Endothelial cell of umbilical vein (primary cell): Measurements from ENCODE around the gene SPATA45. TPM values are rescaled to one million over a fixed set of nuclear protein-coding genes. Genes with fewer than 3 reads are reported as not detected.
A peak's percentile ranks its signal among the peaks of the same experiment; 100 is the strongest.

ENCODE experiments used
- BruUV-seq: library from RNA; stranded (reverse); fragments of 400-500 nt; replicated peaks from 2 replicates; lab custom pipeline; 2021; lab: Mats Ljungman, UMichigan
- CTCF ChIA-PET: fragments of 300-600, 350-600 bp; sonication (Branson Sonifier 250); formaldehyde crosslinking; loops from one replicate; lab custom pipeline; 2021; ENCODE audit warnings: antibody characterized with exemption, inconsistent platforms; lab: Charles Lee
- POLR2A ChIA-PET: fragments of 300-600, 350-600 bp; sonication (Branson Sonifier 250); formaldehyde crosslinking; loops from one replicate; lab custom pipeline; 2021; ENCODE audit warnings: antibody characterized with exemption, inconsistent platforms; lab: Charles Lee
- DNase-seq: peaks from one replicate; pipeline ENCODE4 v3.0.0-alpha.2; 2011; ENCODE audit warnings: low read depth, low spot score
- FAIRE-seq: peaks from 2 replicates; lab custom pipeline; 2011; peaks lifted over from hg19 to GRCh38; lab: Jason Lieb, UNC
- H2AFZ ChIP-seq: 2 replicates; pipeline ENCODE4 v1.6.0; 2012; ENCODE audit warnings: low read depth, low read length, control low read depth, inconsistent platforms
- H3K27ac ChIP-seq: 2 replicates; pipeline ENCODE4 v1.5.1; 2011; ENCODE audit warnings: low read depth, mild to moderate bottlenecking, control low read depth, low read length, moderate library complexity; ENCODE audit not compliant: insufficient read depth
- H3K27me3 ChIP-seq, 2 experiments: 2 replicates each; pipeline versions ENCODE4 v1.6.0 to v1.6.1; 2011; ENCODE audit warnings: low read length in 2 of 2, mixed read lengths in 1 of 2; ENCODE audit not compliant: control insufficient read depth in 2 of 2, insufficient read depth in 2 of 2
- H3K36me3 ChIP-seq, 2 experiments: 2 replicates in 1 of 2; 3 replicates in 1 of 2; pipeline ENCODE4 v1.5.1; 2011; ENCODE audit warnings: low read length in 2 of 2, mild to moderate bottlenecking in 1 of 2, moderate library complexity in 1 of 2; ENCODE audit not compliant: control insufficient read depth in 2 of 2, insufficient read depth in 2 of 2; ENCODE audit errors: extremely low read depth in 1 of 2
- H3K4me1 ChIP-seq: 3 replicates; pipeline ENCODE4 v1.5.1; 2011; ENCODE audit warnings: mild to moderate bottlenecking, low read length; ENCODE audit not compliant: control insufficient read depth, insufficient read depth; ENCODE audit errors: extremely low read depth
- H3K4me2 ChIP-seq: 2 replicates; pipeline ENCODE4 v1.6.1; 2011; ENCODE audit warnings: low read length, control low read depth, mixed read lengths; ENCODE audit not compliant: insufficient read depth
- H3K4me3 ChIP-seq, 3 experiments: fragments of 200-600 bp in 1 of 3; sonication (generic), shearing (Covaris generic) in 1 of 3; replicated peaks in 1 of 3; 2 replicates each; pipeline ENCODE4 v1.5.1; 2011 to 2016; ENCODE audit warnings: control low read depth in 3 of 3, low read length in 3 of 3, mild to moderate bottlenecking in 2 of 3, inconsistent platforms in 1 of 3, low read depth in 1 of 3, moderate library complexity in 1 of 3; ENCODE audit not compliant: insufficient read depth in 1 of 3
- H3K79me2 ChIP-seq: 2 replicates; pipeline ENCODE4 v1.6.0; 2012; ENCODE audit warnings: low read length, inconsistent platforms; ENCODE audit not compliant: control insufficient read depth, insufficient read depth
- H3K9ac ChIP-seq: replicated peaks from 2 replicates; pipeline ENCODE3; 2011; ENCODE audit warnings: low read length, control low read depth; ENCODE audit not compliant: insufficient read depth; ENCODE audit errors: extremely low read depth
- H3K9me1 ChIP-seq: replicated peaks from 3 replicates; pipeline ENCODE4 v1.6.0; 2011; ENCODE audit warnings: mild to moderate bottlenecking, low read length; ENCODE audit not compliant: control insufficient read depth, insufficient read depth; ENCODE audit errors: extremely low read depth
- H3K9me3 ChIP-seq: replicated peaks from 2 replicates; pipeline ENCODE4 v1.5.1; 2012; ENCODE audit warnings: low read length, inconsistent platforms; ENCODE audit not compliant: control insufficient read depth, insufficient read depth
- H4K20me1 ChIP-seq: replicated peaks from 2 replicates; pipeline ENCODE3; 2011; ENCODE audit warnings: mild to moderate bottlenecking, low read length; ENCODE audit not compliant: control insufficient read depth, insufficient read depth; ENCODE audit errors: extremely low read depth
- EZH2 ChIP-seq: IDR thresholded peaks from 2 replicates; pipeline ENCODE4 v1.6.1; 2012; ENCODE audit warnings: borderline replicate concordance, low read depth, mild to moderate bottlenecking, moderate library complexity, low read length, inconsistent platforms; ENCODE audit not compliant: severe bottlenecking
- FOS ChIP-seq: IDR thresholded peaks from 2 replicates; pipeline ENCODE4 v1.6.1; 2011; ENCODE audit warnings: mild to moderate bottlenecking, low read length, moderate library complexity, borderline replicate concordance; ENCODE audit not compliant: insufficient read depth
- GATA2 ChIP-seq: IDR thresholded peaks from 2 replicates; pipeline ENCODE4 v1.7.0; 2011; ENCODE audit warnings: low read depth, mild to moderate bottlenecking, moderate library complexity, mixed read lengths, low read length; ENCODE audit not compliant: insufficient read length, insufficient read depth
- JUN ChIP-seq: IDR thresholded peaks from 2 replicates; pipeline ENCODE4 v1.6.1; 2011; ENCODE audit warnings: borderline replicate concordance, low read depth; ENCODE audit not compliant: insufficient read length, insufficient read depth
- MYC ChIP-seq: IDR thresholded peaks from one replicate; pipeline ENCODE4 v1.6.1; 2011; ENCODE audit warnings: mild to moderate bottlenecking, low read depth, low read length
- POLR2A ChIP-seq: IDR thresholded peaks from 2 replicates; pipeline ENCODE4 v1.6.1; 2012; ENCODE audit warnings: low read depth, mild to moderate bottlenecking, control low read depth, low read length
- POLR2AphosphoS5 ChIP-seq: IDR thresholded peaks from 2 replicates; pipeline ENCODE4 v1.6.1; 2012; ENCODE audit warnings: low read depth, mild to moderate bottlenecking, control low read depth, low read length, moderate library complexity; ENCODE audit not compliant: insufficient read depth
- dilution Hi-C: fragments of 300-500 bp; cut with MboI; formaldehyde crosslinking; loops from one replicate; pipeline ENCODE4 v1.15.0; 2019; ENCODE audit warnings: low sequenced_read_pairs; ENCODE audit not compliant: extremely low pct_ligation_motif_present
- intact Hi-C: fragments of 100-400 bp; cut with micrococcal nuclease; formaldehyde crosslinking; loops from one replicate; pipeline ENCODE4 v1.10.0; 2022
- polyA plus RNA-seq, 4 experiments: library from polyadenylated mRNA; depleted of rRNA in 3 of 4; stranded (reverse) in 3 of 4; unstranded in 1 of 4; fragments of >200 nt; gene quantifications; 2 replicates each; pipeline versions ENCODE4 v1.2.1 to v1.2.3, GENCODE V29; 2011 to 2012; ENCODE audit warnings: missing spikeins in 1 of 4
- total RNA-seq: library from RNA; stranded (reverse); gene quantifications from 2 replicates; pipeline ENCODE4 v1.2.3, GENCODE V29; 2021
- TF ChIP-seq, protein P1 (sequence below): IDR thresholded peaks from 2 replicates; pipeline ENCODE4 v1.6.1; 2011; ENCODE audit not compliant: insufficient read depth, insufficient read length
- TF ChIP-seq, protein P2 (sequence below), 2 donors: IDR thresholded peaks; 1 replicate in 1 of 2; 2 replicates in 1 of 2; pipeline ENCODE4 v1.5.1; 2011; ENCODE audit warnings: low read length in 2 of 2, mild to moderate bottlenecking in 2 of 2, moderate library complexity in 2 of 2, control low read depth in 1 of 2, inconsistent platforms in 1 of 2, low read depth in 1 of 2; ENCODE audit not compliant: insufficient read depth in 1 of 2; ENCODE audit errors: extremely low read depth in 1 of 2

SPATA45 gene
- total and polyA plus RNA-seq, 2 donors (not counting 3 experiments of a cell fraction or from before 2014, with no cell fraction given), result not detected

DNA sequence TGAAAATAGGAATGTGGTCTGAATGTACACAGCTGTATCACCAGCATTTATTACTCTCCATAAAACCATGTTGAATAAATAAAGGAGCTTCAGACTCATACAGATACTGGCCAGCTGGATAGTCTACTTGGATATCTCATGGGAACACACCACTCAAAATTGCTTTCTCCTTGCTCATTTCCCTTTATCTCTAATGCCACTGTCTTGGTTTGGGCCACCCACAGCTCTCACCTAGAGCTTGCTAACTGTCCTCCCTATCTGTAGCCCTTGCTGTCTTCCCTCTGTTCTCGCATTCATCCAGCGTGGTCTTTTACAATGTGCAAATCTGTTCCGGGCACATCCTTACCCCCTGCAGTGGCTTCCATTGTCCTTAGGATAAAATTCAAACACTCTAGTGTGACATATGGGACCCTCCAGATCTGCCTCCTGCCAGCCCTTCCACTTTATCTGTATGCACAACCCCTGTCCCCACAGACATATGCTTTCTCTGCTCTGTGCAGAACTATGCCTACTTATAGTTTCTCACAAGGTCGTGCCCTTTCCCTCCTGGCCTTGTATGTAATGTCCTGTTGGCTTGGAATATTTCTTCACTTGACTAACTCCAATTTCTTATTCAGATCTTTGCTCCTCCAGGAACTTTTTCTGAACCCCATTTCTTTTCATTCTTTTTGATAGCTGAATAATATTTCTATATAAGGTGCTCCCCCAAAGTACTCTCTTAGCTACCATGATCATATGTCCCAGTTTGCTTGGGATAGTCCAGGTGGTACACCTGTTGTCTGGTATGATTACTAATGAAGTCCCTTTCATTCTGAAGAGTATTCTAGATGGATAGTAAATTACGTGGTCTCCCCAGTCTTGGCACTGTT, 13.5 kb upstream of the SPATA45 start:
- peaks cover 19% of the 10 kb centered on the region for H3K4me1 ChIP-seq
- H2AFZ ChIP-seq, result no peak overlapping the region
- ChIA-PET POLR2A (no interaction called here), CTCF (interaction anchor here (0.7 to 1.4 kb wide), 4 partner anchors 46 to 196 kb away, joined by 3 to 5 read pairs (median 3); no protein-coding TSS in a partner anchor)
- dilution Hi-C loops, result no loop called here
- BruUV-seq, result no TSS peak
- peak overlapping the region in 1 of 3 experiments; percentile 51 for H3K4me3 ChIP-seq
- TF ChIP-seq GATA2 (no peak), FOS (no peak), POLR2AphosphoS5 (no peak), MYC (no peak), JUN (no peak), POLR2A (no peak), EZH2 (no peak)
- TF ChIP-seq, protein P1, sequence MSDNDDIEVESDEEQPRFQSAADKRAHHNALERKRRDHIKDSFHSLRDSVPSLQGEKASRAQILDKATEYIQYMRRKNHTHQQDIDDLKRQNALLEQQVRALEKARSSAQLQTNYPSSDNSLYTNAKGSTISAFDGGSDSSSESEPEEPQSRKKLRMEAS, result no peak
- TF ChIP-seq, protein P2, sequence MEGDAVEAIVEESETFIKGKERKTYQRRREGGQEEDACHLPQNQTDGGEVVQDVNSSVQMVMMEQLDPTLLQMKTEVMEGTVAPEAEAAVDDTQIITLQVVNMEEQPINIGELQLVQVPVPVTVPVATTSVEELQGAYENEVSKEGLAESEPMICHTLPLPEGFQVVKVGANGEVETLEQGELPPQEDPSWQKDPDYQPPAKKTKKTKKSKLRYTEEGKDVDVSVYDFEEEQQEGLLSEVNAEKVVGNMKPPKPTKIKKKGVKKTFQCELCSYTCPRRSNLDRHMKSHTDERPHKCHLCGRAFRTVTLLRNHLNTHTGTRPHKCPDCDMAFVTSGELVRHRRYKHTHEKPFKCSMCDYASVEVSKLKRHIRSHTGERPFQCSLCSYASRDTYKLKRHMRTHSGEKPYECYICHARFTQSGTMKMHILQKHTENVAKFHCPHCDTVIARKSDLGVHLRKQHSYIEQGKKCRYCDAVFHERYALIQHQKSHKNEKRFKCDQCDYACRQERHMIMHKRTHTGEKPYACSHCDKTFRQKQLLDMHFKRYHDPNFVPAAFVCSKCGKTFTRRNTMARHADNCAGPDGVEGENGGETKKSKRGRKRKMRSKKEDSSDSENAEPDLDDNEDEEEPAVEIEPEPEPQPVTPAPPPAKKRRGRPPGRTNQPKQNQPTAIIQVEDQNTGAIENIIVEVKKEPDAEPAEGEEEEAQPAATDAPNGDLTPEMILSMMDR (IDR thresholded peaks at IDR 0.05; ENCODE audit: extremely low read depth in 1 of 2, insufficient read depth in 1 of 2, low read depth in 1 of 2, low read length in 2 of 2), result no peak
- no peaks in the 10 kb centered on the region for H3K9me3 ChIP-seq
- no peak overlapping the region for H3K27ac ChIP-seq
- no peaks in the 10 kb centered on the region for H3K36me3 ChIP-seq
- intact Hi-C loops, result no loop called here
- no peaks in the 10 kb centered on the region for H3K9me1 ChIP-seq
- peaks cover 3% of the 10 kb centered on the region for H4K20me1 ChIP-seq
- FAIRE-seq, result no peak
- peaks cover 43% of the 10 kb centered on the region for H3K79me2 ChIP-seq
- H3K9ac ChIP-seq, result no peak overlapping the region
- DNase-seq, result no peak
- H3K27me3 ChIP-seq, result no peaks in the 10 kb centered on the region
- peak overlapping the region; percentile 82 for H3K4me2 ChIP-seq
